Dedifferentiated amniotic fluid mesenchymal stem cell (primary cell): ENCODE data around the gene TUBG1.
A peak's percentile ranks its signal among the peaks of the same experiment; 100 is the strongest.
"Not testable (repeated sequence)": the region's sequence is repeated elsewhere in the genome, so short reads cannot be mapped to it uniquely, and the experiment has no call there.

Experiments
- DNase-seq: peaks from one replicate; pipeline ENCODE4 v3.0.0-alpha.2; 2016; ENCODE audit errors: extremely low spot score

TUBG1 gene

DNA sequence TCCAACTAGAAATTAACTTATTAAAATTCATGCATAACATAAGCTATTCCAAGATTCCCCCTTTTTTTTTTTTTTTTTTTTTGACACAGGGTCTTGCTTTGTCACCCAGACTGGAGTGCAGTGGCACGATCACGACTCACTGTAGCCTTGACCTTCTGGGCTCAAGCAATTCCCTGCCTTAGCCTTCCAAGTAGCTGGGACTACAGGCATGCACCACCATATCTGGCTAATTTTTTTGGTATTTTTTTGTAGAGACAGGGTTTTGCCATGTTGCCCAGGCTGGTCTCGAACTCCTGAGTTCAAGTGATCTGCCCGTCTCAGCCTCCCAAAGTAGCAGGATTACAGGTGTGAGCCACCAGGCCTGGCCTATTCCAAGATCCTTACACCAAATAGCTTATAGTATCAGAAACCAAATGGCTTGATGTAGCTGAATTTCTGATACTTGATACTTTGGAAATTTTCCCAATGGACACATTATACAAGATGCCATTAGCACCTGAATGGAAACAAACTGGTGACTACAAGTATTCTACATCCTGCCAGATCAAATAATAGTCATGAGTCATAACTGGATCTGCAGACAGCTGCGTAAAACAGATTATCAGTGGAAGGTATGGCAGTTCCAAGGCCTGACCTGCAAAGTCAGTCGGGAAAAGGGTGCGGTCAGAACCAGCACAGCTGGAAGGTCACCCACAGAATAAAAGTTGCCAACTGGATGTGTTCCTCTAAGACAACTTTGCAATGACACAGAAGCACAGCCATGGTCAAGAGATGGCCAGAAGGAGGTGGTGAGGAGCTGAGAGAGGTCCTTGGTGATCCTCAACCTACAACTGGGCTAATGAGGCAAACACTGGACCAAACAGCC is 14.5 kb downstream of the TUBG1 start:
- no peak for DNase-seq

DNA sequence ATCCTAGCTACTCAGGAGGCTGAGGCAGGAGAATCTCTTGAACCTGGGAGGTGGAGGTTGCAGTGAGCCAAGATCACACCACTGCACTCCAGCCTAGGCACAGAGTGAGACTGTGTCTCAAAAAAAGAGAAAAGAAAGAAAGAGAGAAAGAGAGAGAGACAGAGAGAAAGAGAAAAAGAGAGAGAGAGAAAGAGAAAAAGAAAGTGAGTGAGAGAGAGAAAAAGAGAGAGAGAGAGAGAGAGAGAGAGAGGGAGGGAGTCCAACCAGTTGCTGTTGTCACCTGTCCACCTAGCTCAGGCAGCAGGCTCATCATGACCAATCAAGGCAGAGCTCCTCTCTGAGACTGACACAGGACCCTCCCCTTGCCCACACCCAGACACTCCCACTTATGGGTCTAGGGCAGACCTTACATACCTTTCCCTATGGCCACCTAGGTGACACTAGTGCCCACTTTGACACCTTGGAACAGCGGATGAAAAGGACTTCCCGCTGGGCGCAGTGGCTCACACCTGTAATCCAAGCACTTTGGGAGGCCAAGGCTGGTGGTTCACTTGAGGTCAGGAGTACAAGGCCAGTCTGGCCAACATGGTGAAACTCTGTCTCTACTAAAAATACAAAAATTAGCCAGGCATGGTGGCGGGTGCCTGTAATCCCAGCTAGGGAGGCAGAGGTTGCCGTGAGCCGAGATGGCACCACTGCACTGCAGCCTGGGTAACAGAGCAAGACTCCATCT is 17.7 kb downstream of the TUBG1 start:
- DNase-seq, result not testable (repeated sequence)

DNA sequence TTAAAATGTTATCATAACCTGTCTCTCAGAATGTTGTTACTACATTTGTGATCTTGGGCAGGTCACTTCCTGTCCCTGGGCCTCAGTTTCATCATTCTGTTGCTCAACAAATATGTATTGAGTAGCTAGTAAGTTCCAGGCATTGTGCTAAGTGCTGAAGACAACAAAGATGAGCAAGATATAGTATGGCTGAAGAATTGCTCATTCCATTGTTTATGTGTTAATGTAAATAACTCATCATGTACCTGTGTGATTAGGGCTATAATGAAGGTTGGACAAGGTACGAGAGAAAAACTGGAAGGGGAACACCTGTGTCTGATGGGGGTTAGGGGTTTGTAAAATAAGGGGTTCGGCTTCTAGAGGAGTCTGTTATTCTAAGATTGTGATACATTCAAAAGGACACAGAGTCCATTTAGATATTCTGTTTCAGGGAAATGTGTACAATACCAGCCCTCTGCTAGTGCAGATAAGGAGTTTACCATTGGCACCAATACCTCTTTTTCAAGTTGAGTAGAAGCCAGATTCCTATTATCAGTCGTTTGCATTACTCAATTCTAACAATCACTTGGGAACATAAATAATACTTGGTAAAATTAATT is 20.0 kb downstream of the TUBG1 start:
- no peak for DNase-seq

DNA sequence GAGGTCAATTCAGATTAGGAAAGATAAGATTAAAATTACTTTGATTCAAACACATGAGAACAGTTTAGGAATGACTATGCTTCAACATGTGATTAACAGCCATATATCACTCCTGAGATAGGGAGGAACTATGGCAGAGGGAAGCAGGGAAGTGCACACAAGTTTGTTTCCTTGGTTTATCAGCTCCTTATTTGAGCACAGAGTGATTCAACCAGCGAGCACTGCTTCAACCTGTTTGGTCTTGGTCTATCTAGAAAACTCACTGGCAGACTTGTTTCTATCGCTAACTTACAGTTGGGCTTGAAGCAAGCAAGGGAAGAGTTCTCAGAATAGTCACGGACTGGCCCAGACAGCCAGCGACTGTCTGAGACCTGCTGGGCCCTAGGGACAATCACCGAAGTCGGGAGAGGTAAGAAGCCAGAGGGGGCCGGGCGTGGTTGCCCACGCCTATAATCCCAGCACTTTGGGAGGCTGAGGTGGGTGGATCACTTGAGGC is 23.5 kb downstream of the TUBG1 start:
- no peak for DNase-seq

DNA sequence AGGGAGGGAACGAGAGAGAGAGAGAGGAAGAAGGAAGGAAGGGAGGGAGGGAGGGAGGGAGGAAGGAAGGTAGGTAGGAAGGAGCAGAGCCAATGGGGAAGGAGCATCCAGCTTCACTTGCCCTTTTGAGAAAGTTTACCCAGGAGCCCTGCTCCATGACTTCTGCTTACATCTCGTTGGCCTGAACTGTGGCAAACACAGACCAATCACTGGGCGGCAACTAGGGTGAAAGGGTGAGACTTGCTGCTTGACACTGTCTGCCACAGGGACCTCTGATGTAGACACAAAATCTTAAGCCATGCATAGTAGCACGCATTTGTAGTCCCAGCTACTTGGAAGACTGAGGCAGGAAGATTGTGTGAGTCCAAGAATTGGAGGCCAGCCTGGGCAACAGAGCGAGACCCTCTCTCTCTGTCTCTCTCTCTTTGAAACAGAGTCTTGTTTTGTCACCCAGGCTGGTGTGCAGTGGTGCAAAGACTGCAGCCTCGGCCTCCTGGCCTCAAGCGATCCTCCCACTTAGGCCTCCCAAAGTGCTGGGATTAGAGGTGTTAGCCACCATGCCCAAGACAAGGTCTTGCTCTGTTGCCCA is 30.1 kb downstream of the TUBG1 start:
- no peak for DNase-seq

DNA sequence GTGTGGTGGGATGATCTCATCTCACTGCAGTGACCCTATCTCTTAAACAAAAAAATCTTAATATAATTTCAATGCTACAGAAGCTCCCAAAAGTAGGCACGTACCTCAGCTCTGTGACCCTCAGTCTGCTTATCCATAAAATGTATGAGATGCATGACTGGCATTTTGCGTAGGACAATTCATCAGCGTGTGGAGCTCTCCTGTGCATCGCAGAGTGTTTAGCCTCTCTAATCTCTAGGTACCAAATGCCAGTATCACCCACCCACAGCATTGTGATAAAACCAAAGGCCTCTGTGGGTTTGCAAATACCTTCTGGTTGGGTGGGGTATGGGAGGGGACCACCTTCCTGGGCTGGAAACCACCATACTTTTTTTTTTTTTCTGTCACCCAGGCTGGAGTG is 30.6 kb downstream of the TUBG1 start:
- no peak for DNase-seq

DNA sequence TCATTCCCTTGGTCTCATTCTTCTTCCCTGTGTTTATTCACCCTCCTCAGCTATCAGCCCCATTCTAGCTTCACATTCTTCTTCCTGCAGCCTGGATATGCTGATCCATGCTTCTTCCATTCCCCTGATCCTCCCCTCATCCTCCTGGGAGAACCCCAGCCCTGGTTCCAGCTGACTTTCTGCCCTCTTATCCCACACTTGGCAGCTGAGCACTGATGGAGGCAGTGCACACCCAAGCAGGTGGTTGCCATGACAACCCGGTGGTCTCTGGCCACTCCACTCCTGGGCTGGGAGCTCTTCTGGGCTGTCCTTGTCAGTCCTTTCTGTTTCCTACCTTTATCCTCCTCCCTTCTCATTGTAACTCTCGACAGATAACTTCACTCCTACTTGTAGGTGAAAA is 32.9 kb downstream of the TUBG1 start:
- no peak for DNase-seq

DNA sequence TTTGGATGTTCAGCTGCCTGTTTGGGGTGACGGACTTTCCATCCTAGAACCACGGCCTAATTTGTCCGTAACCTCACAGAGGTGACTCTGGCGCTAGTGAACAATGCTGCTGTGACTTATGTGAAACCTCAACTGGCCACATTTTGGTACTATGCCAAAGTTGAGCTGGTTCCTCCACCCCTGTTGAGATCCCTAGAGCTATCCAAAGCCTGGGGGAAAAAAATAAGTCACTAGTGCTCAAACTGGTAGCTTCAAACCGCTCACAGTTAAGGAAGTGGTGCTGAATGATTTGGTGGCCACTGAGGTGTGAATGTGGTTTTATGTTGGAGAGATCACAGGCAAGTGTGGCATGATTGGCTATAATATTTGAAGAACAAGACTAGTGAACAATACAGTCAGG is 38.3 kb downstream of the TUBG1 start:
- no peak for DNase-seq

DNA sequence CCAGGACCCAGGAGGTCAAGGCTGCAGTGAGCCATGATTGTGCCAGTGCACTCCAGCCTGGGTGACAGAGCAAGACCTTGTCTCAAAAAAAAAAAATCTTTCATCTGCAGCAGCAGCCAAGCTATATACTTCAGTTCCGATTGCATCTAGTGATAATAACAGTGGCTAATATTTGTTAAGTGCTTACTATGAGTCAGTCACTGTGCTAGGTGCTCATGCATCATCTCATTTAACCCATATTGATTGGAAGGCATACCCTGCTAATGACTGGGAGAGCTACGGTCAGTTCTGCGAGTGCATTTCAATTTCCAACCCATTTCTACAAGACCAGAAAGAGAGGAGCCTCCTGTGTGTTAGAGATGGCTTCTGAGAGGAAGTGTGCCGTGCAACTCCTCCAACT is 41.9 kb downstream of the TUBG1 start:
- no peak for DNase-seq

DNA sequence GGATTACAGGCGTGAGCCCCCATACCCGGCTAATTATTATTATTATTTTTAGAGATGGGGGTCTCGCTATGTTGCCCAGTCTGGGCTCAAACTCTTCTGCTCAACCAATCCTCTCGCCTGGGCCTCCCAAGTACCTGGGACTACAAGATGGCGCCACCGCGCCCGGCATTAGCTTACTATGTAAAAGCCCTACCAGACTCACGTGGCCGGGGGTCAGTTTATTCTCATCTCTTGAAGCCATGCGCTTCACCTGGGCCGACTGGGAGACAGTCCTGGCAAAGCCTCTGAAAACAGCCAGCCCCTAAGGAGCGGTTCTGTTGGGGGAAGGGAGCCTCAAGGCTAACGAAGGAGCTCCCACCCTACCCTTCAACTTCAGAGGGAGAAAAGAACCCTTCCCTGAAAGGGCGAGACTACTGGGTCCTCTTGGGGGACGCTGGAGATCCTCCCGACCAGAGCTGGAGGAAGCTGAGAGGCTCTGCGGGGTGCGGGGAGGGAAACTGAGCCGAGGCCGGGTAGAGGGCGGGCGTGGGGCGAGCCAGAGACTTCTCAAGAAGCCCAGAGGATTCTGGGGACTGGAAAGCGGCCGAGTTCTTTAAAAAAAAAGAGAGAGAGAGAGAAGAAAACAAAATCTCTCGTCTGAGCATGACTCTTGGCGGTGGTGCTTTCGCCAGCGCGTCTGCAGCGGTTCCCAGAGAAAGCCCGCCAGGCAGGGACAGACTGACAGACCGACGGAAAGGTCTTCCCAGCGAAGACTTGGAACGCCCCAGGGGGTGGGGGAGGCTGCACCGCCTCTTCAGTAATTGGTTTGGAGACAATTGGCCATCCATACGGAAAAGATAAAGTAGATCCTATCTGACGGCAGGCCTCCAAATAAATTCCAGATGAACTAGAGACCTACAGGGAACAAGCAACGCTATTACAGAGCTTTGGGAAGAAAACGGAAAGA is 44.0 kb downstream of the TUBG1 start:
- peak; percentile 86 for DNase-seq

DNA sequence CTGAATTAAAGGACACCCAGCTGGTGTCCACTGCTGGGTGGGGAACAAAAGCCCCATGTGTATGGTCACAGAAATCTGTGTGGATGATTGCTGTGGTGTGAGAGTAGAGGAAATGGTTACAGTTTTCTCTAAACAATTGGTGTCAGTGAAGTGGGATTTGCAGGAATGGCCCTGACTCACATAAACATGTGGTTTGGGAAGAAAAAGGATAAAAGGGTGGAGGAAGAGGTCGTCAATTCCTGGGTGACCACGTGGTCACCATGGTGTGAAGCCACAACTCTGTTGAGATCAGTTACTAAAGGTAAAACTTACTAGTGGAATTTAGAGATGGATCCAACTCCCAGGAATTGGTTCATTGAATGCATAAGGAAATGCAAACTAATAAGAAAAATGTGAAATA is 46.0 kb downstream of the TUBG1 start:
- DNase-seq, result no peak

DNA sequence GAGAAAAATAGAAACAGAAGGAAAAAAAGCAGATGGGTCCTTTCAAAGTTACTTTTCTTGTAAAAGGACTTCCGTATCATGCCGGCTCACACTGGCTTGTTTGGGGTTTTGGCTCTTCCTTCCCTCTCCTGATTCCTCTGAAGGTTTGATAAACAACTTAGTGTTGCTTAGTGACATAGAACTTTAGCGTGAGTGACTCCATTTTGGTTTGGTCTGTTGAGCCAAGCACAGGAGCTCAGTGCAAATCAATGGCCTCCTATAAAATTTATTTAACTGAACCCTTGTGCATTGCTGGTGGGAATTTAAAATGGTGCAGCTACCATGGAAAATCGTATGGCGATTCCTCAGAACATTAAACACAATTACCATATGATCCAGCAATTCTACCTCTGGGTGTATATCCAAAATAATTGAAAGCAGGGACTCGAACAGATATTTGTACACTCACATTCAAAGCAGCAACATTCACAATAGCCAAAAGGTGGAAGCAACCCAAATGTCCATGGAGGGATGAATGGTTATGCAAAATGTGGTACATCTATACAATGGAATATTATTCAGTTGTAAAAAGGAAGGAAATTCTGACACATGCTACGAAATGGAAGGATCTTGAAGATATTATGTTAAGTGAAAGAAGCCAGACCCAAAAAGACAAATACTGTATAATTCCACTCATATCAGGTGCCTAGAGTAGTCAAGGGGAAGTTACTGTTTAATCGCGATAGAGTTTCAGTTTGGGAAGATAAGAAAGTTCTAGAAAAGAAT is 48.5 kb downstream of the TUBG1 start:
- no peak for DNase-seq

DNA sequence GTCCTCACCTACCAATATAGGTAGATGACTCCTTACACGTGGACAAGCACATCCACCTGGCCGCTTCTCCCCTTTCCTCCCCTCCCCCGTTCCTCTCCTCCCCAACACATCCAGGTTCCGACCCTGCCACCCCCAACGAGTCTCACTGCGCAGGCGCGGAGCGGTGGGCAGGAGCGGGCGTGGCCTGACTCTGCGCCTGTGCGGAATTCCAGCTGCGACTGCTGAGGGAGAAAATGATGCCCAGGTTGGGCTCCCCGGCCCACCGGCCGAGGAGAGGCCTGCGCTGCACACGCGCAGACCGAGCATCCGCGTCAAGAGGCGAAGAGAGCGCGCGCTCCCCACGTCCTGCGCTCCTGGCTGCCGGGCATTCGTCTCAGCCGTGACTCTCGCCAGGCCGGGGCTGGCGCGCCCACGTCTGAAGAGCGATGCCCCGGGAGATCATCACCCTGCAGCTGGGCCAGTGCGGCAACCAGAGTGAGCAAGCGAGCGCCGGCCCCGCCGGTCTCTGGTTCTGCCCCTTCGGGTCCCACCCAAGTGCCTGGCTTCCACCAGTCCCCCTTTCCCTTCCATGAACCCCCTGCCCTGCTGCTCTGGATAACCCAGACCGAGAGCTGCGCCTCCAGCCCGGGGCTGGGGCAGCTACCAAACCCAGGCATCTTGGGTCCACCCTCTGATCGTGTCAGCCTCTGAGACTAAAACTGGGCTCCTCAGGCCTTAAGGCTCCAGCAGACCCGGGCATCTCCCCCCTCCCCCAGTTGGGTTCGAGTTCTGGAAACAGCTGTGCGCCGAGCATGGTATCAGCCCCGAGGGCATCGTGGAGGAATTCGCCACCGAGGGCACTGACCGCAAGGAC is 49.8 kb downstream of the TUBG1 start, which contains the start of gene TUBG2:
TSS of gene TUBG2 (plus strand) at position 206 of the 853 bp plus-strand sequence. CDS start at position 426, 220 bp downstream.
- peak; percentile 76 for DNase-seq

DNA sequence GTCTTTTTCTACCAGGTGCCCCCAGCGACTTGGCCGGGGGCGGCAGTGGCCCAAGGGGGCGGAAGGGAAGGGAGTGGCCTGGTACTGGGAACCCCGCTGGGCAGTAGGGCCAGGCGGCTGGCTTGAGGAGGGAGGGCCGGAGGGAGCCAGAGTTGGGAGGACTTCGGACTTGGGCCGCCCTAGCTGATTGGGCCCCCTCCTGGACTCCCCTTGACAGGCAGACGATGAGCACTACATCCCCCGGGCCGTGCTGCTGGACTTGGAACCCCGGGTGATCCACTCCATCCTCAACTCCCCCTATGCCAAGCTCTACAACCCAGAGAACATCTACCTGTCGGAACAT is 50.4 kb downstream of the TUBG1 start:
- not testable (repeated sequence) for DNase-seq

DNA sequence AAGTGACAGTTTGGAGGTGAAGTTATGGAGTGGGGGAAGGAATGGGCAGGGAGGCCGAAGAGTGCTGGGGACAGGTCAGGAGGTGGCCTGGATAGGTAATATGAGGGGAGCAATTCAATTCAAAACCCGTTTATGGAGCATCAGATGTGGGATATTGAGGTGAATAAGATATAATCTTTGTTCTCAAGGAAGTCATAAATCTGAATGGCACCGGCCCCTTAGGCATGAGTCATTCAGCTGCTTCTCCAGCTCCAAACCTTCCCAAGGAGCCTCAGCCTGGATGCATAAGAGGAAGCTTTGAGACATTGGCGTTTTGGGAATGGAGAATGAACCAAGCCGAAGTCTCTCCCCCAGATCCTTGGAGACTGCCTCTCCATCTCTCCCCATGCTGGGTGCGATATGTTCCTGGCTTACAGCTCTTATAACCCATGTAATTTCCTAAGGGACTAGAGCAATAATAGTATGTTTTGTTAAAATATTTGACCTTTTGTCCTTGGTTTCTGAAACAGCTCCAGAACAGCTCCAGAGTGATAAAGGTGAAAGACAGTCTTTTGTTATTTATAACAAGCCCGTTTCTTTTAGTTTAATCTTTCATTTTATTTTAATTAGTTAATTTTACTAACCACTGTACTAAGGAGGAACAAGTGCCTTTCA is 51.3 kb downstream of the TUBG1 start:
- DNase-seq, result no peak
